A673 (cell line): ENCODE results near the gene ASNS. TPM values are rescaled to one million over a fixed set of nuclear protein-coding genes. Genes with fewer than 3 reads are reported as not detected.

Experiments
- BruUV-seq: library from RNA; stranded (reverse); fragments of 400-500 nt; replicated peaks from 2 replicates; lab custom pipeline; 2021; lab: Mats Ljungman, UMichigan
- CTCF ChIA-PET: fragments of 300-600 bp; sonication (Branson Sonifier 250); formaldehyde crosslinking; loops from one replicate; lab custom pipeline; 2022; ENCODE audit warnings: antibody characterized with exemption; lab: Charles Lee
- POLR2A ChIA-PET: fragments of 300-600 bp; sonication (Branson Sonifier 250); formaldehyde crosslinking; loops from one replicate; lab custom pipeline; 2022; ENCODE audit warnings: antibody characterized with exemption; ENCODE audit not compliant: low non-redundant PET; lab: Charles Lee
- DNase-seq: peaks from one replicate; pipeline ENCODE4 v3.0.0-alpha.2; 2015; ENCODE audit warnings: low spot score
- H3K27ac ChIP-seq: fragments of 200-600 bp; sonication (generic); 2 replicates; pipeline ENCODE4 v1.5.1; 2016; ENCODE audit warnings: mixed run types, low read depth, mild to moderate bottlenecking, mixed read lengths, antibody characterized with exemption, low read length; ENCODE audit not compliant: poor library complexity, severe bottlenecking
- H3K27me3 ChIP-seq: fragments of 200-600 bp; sonication (generic); replicated peaks from 2 replicates; pipeline ENCODE4 v1.6.1; 2017; ENCODE audit warnings: mixed run types, low read depth, mild to moderate bottlenecking, mixed read lengths, antibody characterized with exemption, low read length; ENCODE audit not compliant: insufficient read depth, poor library complexity
- H3K36me3 ChIP-seq: fragments of 200-600 bp; sonication (generic); 2 replicates; pipeline ENCODE4 v1.6.1; 2016; ENCODE audit warnings: mixed run types, mild to moderate bottlenecking, mixed read lengths, antibody characterized with exemption, low read length; ENCODE audit not compliant: insufficient read depth, poor library complexity, severe bottlenecking
- H3K4me1 ChIP-seq: fragments of 200-600 bp; sonication (generic); 2 replicates; pipeline ENCODE4 v1.6.1; 2017; ENCODE audit warnings: mixed run types, mild to moderate bottlenecking, mixed read lengths, antibody characterized with exemption, low read length; ENCODE audit not compliant: insufficient read depth, poor library complexity, severe bottlenecking
- H3K4me3 ChIP-seq: fragments of 200-600 bp; sonication (generic); 2 replicates; pipeline ENCODE4 v1.5.1; 2016; ENCODE audit warnings: low read depth, mixed run types, mild to moderate bottlenecking, mixed read lengths, low read length; ENCODE audit not compliant: poor library complexity, severe bottlenecking
- H3K9me3 ChIP-seq: fragments of 200-600 bp; sonication (generic); 2 replicates; pipeline ENCODE4 v1.6.1; 2016; ENCODE audit warnings: mixed run types, low read depth, mild to moderate bottlenecking, mixed read lengths, antibody characterized with exemption, low read length; ENCODE audit not compliant: poor library complexity, severe bottlenecking
- CTCF ChIP-seq: fragments of 300-800, 200-600 bp; sonication (generic); conservative IDR thresholded peaks from 2 replicates; pipeline ENCODE4 v1.5.1; 2017; ENCODE audit warnings: low read depth, mild to moderate bottlenecking, antibody characterized with exemption, low read length, moderate library complexity, mixed read lengths
- EZH2 ChIP-seq: fragments of 200-600 bp; sonication (generic); IDR thresholded peaks from 2 replicates; pipeline ENCODE4 v1.6.1; 2017; ENCODE audit warnings: borderline replicate concordance, low read depth, mild to moderate bottlenecking, mixed read lengths, antibody characterized with exemption, low read length; ENCODE audit not compliant: poor library complexity, severe bottlenecking
- intact Hi-C: fragments of 100-400 bp; cut with micrococcal nuclease; formaldehyde crosslinking; loops from one replicate; pipeline ENCODE4 v1.10.0; 2022; ENCODE audit not compliant: unreplicated experiment
- total RNA-seq: library from RNA; stranded (reverse); gene quantifications from 2 replicates; pipeline ENCODE4 v1.2.3, GENCODE V29; 2021

Gene ASNS
- total RNA-seq, 1 experiment from 2014 or later, result 104 TPM

GRCh38 chr7:97835296-97836138 is 36.7 kb downstream of the ASNS start:
- Histone ChIP-seq H3K4me1 (no peaks in the 10 kb centered on the region), H3K27me3 (peaks cover 18% of the 10 kb centered on the region), H3K36me3 (no peaks in the 10 kb centered on the region), H3K27ac (no peak overlapping the region), H3K4me3 (no peak overlapping the region), H3K9me3 (no peaks in the 10 kb centered on the region)
- BruUV-seq, result no TSS peak
- POLR2A ChIA-PET, result no interaction called here
- TF ChIP-seq EZH2 (no peak), CTCF (peak; percentile 80)
- DNase-seq, result peak; percentile 74
- CTCF ChIA-PET, result interaction anchor here (0.6 to 1.3 kb wide), 6 partner anchors 13 to 731 kb away, joined by 3 to 9 read pairs (median 6); no protein-coding TSS in a partner anchor
- intact Hi-C loops, result loop anchor here (2.0 to 5.0 kb wide), 4 partner anchors 337 to 1919 kb away; no protein-coding TSS in a partner anchor

- POLR2A ChIA-PET, result no interaction called here
- Histone ChIP-seq H3K4me1 (no peaks in the 10 kb centered on the region), H3K27ac (no peak overlapping the region), H3K36me3 (no peaks in the 10 kb centered on the region), H3K27me3 (no peaks in the 10 kb centered on the region), H3K4me3 (no peak overlapping the region), H3K9me3 (no peaks in the 10 kb centered on the region)
- peak; percentile 17 for DNase-seq
- TF ChIP-seq CTCF, result peak; percentile 39; the same call in 1 of the 2 replicates
- TF ChIP-seq EZH2, result no peak
- no TSS peak for BruUV-seq
- intact Hi-C loops, result no loop called here
- CTCF ChIA-PET, result interaction anchor here (0.7 to 1.0 kb wide), 2 partner anchors 219 to 320 kb away, joined by 3 to 8 read pairs; no protein-coding TSS in a partner anchor
Measured at GRCh38 chr7:97819161-97819560, 53.0 kb downstream of the ASNS start.

- Histone ChIP-seq H3K36me3 (no peaks in the 10 kb centered on the region), H3K27ac (no peak overlapping the region), H3K9me3 (no peaks in the 10 kb centered on the region), H3K27me3 (no peaks in the 10 kb centered on the region), H3K4me3 (no peak overlapping the region), H3K4me1 (no peaks in the 10 kb centered on the region)
- POLR2A ChIA-PET, result no interaction called here
- no peak for TF ChIP-seq CTCF
- no peak for TF ChIP-seq EZH2
- intact Hi-C loops, result no loop called here
- no TSS peak for BruUV-seq
- CTCF ChIA-PET, result interaction anchor here (1.0 kb wide), 1 partner anchor 319 kb away, joined by 8 read pairs; no protein-coding TSS in a partner anchor
- DNase-seq, result no peak
Measured at GRCh38 chr7:97818066-97818663, 54.0 kb downstream of the ASNS start.

Other genes with a start within 250 kb of the ASNS start
- 0.76 and 1.1 TPM in 2 replicates for gene TAC1, start 140.3 kb downstream of the ASNS start, total RNA-seq
- not detected in 2 replicates for gene OCM2, start 117.8 kb upstream of the ASNS start, total RNA-seq
- gene LMTK2, start 234.5 kb upstream of the ASNS start, total RNA-seq, result 20.6 TPM in 2 replicates